Mucosa of rectum (tissue), 2 donors: ENCODE measurements around the gene PTTG1IP.

Experiments
- H3K27ac ChIP-seq, 2 donors: one replicate each; pipeline ENCODE4 v1.7.0; 2013; ENCODE audit warnings: inconsistent platforms in 2 of 2, low read depth in 2 of 2, low read length in 2 of 2
- H3K27me3 ChIP-seq, 2 donors: one replicate each; pipeline ENCODE4 v1.7.0; 2013; ENCODE audit warnings: low read length in 2 of 2; ENCODE audit not compliant: control insufficient read depth in 2 of 2, insufficient read depth in 2 of 2
- H3K36me3 ChIP-seq, 2 donors: one replicate each; pipeline ENCODE4 v1.7.0; 2013; ENCODE audit warnings: low read length in 2 of 2; ENCODE audit not compliant: control insufficient read depth in 2 of 2, insufficient read depth in 2 of 2
- H3K4me1 ChIP-seq, 2 donors: one replicate each; pipeline ENCODE4 v1.7.0; 2013; ENCODE audit warnings: low read length in 2 of 2, mild to moderate bottlenecking in 1 of 2; ENCODE audit not compliant: control insufficient read depth in 2 of 2, insufficient read depth in 2 of 2
- H3K4me3 ChIP-seq, 2 donors: one replicate each; pipeline ENCODE4 v1.7.0; 2013; ENCODE audit warnings: low read length in 2 of 2
- H3K9ac ChIP-seq, 2 donors: one replicate each; pipeline ENCODE4 v1.7.0; 2013; ENCODE audit warnings: low read length in 2 of 2, low read depth in 1 of 2, mild to moderate bottlenecking in 1 of 2
- H3K9me3 ChIP-seq, 2 donors: one replicate each; pipeline ENCODE4 v1.7.0; 2013; ENCODE audit warnings: low read length in 2 of 2; ENCODE audit not compliant: control insufficient read depth in 2 of 2
- donor health status: healthy.
- donor health status: Normal muscosa, but diverticular disease.

The PTTG1IP gene

GRCh38 chr21:44908908-44909307, 35.4 kb upstream of the PTTG1IP start:
- Histone ChIP-seq H3K4me1 (peaks cover 20 to 30% of the 10 kb centered on the region in 2 donors), H3K27me3 (peaks cover 0 to 2% of the 10 kb centered on the region in 2 donors), H3K4me3 (no peak overlapping the region), H3K9ac (no peak overlapping the region), H3K36me3 (peaks cover 0 to 3% of the 10 kb centered on the region in 2 donors), H3K9me3 (no peaks in the 10 kb centered on the region), H3K27ac (peak overlapping the region in 1 of 2 donors; percentile 9)

DNA sequence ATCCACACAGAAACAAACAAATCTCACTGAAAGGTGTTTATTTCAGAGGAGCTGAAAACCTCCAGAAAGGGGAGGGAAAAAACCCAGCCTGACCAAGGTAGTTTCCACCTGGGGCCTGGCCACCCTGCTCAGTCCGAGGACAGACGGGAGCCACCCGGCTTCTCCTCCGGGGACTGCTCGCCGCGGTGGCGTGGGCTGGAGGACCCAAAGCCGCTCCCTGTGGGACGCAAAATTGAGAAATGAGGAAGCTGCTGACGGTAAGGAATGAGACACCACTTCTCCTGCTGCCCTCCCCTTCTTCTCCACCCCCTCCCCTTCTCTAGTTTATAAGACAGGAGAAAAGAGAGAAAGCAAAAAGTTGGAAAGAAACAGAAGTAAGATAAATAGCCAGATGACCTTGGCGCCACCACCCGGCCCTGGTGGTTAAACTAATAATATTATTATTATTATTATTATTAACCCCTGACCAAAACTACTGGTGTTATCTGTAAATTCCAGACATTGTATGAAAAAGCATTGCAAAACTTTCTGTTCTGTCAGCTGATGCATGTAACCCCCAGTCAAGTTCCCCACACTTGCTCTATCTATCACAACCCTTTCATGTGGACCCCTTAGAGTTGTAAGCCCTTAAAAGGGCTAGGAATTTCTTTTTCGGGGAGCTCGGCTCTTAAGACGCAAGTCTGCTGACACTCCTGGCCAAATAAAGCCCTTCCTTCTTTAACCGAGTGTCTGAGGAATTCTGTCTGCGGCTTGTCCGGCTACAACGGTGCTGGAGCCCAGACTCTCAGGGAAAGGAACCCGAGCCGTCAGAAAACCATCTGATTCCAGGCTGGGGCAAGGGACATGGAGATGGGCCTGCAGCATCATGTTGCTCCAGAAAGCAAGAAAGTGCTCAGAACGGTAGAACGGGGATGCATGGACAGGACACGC, 34.7 kb upstream of the PTTG1IP start:
- Histone ChIP-seq H3K4me1 (peaks cover 19 to 26% of the 10 kb centered on the region in 2 donors), H3K9ac (peak overlapping the region in 1 of 2 donors; percentile 6), H3K27ac (peak overlapping the region in 1 of 2 donors; percentile 9), H3K27me3 (peaks cover 0 to 2% of the 10 kb centered on the region in 2 donors), H3K9me3 (no peaks in the 10 kb centered on the region), H3K36me3 (peaks cover 0 to 3% of the 10 kb centered on the region in 2 donors), H3K4me3 (peak overlapping the region in 1 of 2 donors; percentile 33)

GRCh38 chr21:44907225-44907965, 33.9 kb upstream of the PTTG1IP start:
- Histone ChIP-seq H3K4me3 (peak overlapping the region in 1 of 2 donors; percentile 33), H3K36me3 (peaks cover 0 to 7% of the 10 kb centered on the region in 2 donors), H3K27me3 (peaks cover 0 to 2% of the 10 kb centered on the region in 2 donors), H3K4me1 (peaks cover 17 to 24% of the 10 kb centered on the region in 2 donors), H3K9me3 (no peaks in the 10 kb centered on the region), H3K9ac (peak overlapping the region in 1 of 2 donors; percentile 6), H3K27ac (no peak overlapping the region)

- H3K9me3 ChIP-seq: no peaks in the 10 kb centered on the region
- no peak overlapping the region for H3K4me3 ChIP-seq
- H3K27ac ChIP-seq: no peak overlapping the region
- H3K4me1 ChIP-seq: peaks cover 1 to 7% of the 10 kb centered on the region in 2 donors
- H3K27me3 ChIP-seq: peaks cover 0 to 2% of the 10 kb centered on the region in 2 donors
- no peak overlapping the region for H3K9ac ChIP-seq
- H3K36me3 ChIP-seq: peaks cover 0 to 20% of the 10 kb centered on the region in 2 donors
These were observed 32.2 kb upstream of the PTTG1IP start for GRCh38 chr21:44905728-44906090.

GRCh38 chr21:44905016-44905727, 31.7 kb upstream of the PTTG1IP start:
- Histone ChIP-seq H3K36me3 (peaks cover 0 to 23% of the 10 kb centered on the region in 2 donors), H3K9ac (no peak overlapping the region), H3K9me3 (no peaks in the 10 kb centered on the region), H3K27me3 (peaks cover 0 to 2% of the 10 kb centered on the region in 2 donors), H3K4me1 (peaks cover 0 to 5% of the 10 kb centered on the region in 2 donors), H3K27ac (no peak overlapping the region), H3K4me3 (no peak overlapping the region)

DNA sequence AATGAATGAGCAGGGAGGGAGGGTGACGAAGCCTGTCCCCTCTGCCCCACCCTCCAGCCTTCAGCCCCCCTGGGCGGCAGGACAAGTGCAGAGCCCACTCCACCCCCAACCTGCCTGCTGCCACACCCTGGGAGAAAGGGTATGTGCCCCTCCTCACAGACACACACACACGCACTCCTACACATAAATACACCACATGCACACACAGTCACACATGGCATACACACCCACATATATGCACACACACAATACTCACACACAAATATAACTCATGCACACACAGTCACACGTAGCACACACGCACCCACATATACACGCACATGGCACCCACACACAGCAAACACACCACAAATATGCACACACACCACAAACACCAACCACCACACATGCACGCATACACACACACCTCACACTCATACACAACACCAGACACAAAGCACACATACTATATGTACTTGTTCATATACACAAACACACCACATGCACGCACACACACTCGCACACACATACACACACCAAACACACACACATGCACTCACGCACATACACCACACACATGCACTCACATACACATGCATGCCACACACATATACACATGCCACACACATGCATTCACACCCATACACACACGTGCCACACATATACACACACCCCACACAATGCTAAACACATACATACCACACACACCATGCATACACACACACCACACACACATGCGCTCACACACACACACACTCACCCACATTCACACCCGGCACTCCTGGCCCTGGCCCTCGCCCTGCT, 30.8 kb upstream of the PTTG1IP start:
- Histone ChIP-seq H3K27me3 (peaks cover 0 to 2% of the 10 kb centered on the region in 2 donors), H3K9ac (no peak overlapping the region), H3K4me3 (no peak overlapping the region), H3K4me1 (peaks cover 0 to 5% of the 10 kb centered on the region in 2 donors), H3K36me3 (peaks cover 0 to 23% of the 10 kb centered on the region in 2 donors), H3K9me3 (no peaks in the 10 kb centered on the region), H3K27ac (no peak overlapping the region)

GRCh38 chr21:44903689-44904088, 30.2 kb upstream of the PTTG1IP start:
- no peaks in the 10 kb centered on the region for H3K9me3 ChIP-seq
- H3K9ac ChIP-seq: no peak overlapping the region
- peaks cover 0 to 3% of the 10 kb centered on the region in 2 donors for H3K4me1 ChIP-seq
- peaks cover 0 to under 1% of the 10 kb centered on the region in 2 donors for H3K27me3 ChIP-seq
- H3K36me3 ChIP-seq: peaks cover 0 to 28% of the 10 kb centered on the region in 2 donors
- H3K4me3 ChIP-seq: no peak overlapping the region
- no peak overlapping the region for H3K27ac ChIP-seq

GRCh38 chr21:44903050-44903685, 29.7 kb upstream of the PTTG1IP start:
- H3K4me3 ChIP-seq: no peak overlapping the region
- no peaks in the 10 kb centered on the region for H3K27me3 ChIP-seq
- H3K36me3 ChIP-seq: peaks cover 0 to 28% of the 10 kb centered on the region in 2 donors
- H3K27ac ChIP-seq: no peak overlapping the region
- no peaks in the 10 kb centered on the region for H3K4me1 ChIP-seq
- H3K9ac ChIP-seq: no peak overlapping the region
- no peaks in the 10 kb centered on the region for H3K9me3 ChIP-seq
